ENCODE measurements around the gene CST9L. TPM values are rescaled to one million over a fixed set of nuclear protein-coding genes. Genes with fewer than 3 reads are reported as not detected.

The CST9L gene
- total RNA-seq, 1 donor from 2014 or later, result not detected

GRCh38 chr20:23608251-23608846 is 40.1 kb upstream of the CST9L start:
- Mint-ChIP-seq H3K36me3 (ENCODE audit: unreplicated experiment) (no peaks in the 10 kb centered on the region), H3K4me3 (ENCODE audit: unreplicated experiment) (no peak overlapping the region), H3K4me1 (ENCODE audit: low read depth, unreplicated experiment) (no peaks in the 10 kb centered on the region), H3K9me3 (ENCODE audit: unreplicated experiment) (no peaks in the 10 kb centered on the region), H3K27me3 (ENCODE audit: unreplicated experiment) (no peaks in the 10 kb centered on the region), H3K27ac (ENCODE audit: unreplicated experiment) (no peak overlapping the region)
- no peak for TF ChIP-seq CTCF (IDR thresholded peaks at IDR 0.05; ENCODE audit: partially characterized antibody, unreplicated experiment)
- DNase-seq, result no peak

- H3K27ac Mint-ChIP-seq (ENCODE audit: unreplicated experiment), result no peak overlapping the region
- H3K4me3 Mint-ChIP-seq (ENCODE audit: unreplicated experiment), result no peak overlapping the region
- H3K36me3 Mint-ChIP-seq (ENCODE audit: unreplicated experiment), result no peaks in the 10 kb centered on the region
- TF ChIP-seq CTCF (IDR thresholded peaks at IDR 0.05; ENCODE audit: partially characterized antibody, unreplicated experiment), result no peak
- H3K9me3 Mint-ChIP-seq (ENCODE audit: unreplicated experiment), result no peaks in the 10 kb centered on the region
- H3K27me3 Mint-ChIP-seq (ENCODE audit: unreplicated experiment), result no peaks in the 10 kb centered on the region
- no peak for DNase-seq
- no peaks in the 10 kb centered on the region for H3K4me1 Mint-ChIP-seq (ENCODE audit: low read depth, unreplicated experiment)
Observed at GRCh38 chr20:23607497-23608245, 39.4 kb upstream of the CST9L start.

GRCh38 chr20:23606652-23607049 is 38.4 kb upstream of the CST9L start:
- TF ChIP-seq CTCF (IDR thresholded peaks at IDR 0.05; ENCODE audit: partially characterized antibody, unreplicated experiment), result peak; percentile 83
- H3K4me1 Mint-ChIP-seq (ENCODE audit: low read depth, unreplicated experiment), result no peaks in the 10 kb centered on the region
- peak; percentile 89 for DNase-seq
- no peaks in the 10 kb centered on the region for H3K27me3 Mint-ChIP-seq (ENCODE audit: unreplicated experiment)
- H3K36me3 Mint-ChIP-seq (ENCODE audit: unreplicated experiment), result no peaks in the 10 kb centered on the region
- H3K27ac Mint-ChIP-seq (ENCODE audit: unreplicated experiment), result no peak overlapping the region
- no peaks in the 10 kb centered on the region for H3K9me3 Mint-ChIP-seq (ENCODE audit: unreplicated experiment)
- H3K4me3 Mint-ChIP-seq (ENCODE audit: unreplicated experiment), result no peak overlapping the region

DNA sequence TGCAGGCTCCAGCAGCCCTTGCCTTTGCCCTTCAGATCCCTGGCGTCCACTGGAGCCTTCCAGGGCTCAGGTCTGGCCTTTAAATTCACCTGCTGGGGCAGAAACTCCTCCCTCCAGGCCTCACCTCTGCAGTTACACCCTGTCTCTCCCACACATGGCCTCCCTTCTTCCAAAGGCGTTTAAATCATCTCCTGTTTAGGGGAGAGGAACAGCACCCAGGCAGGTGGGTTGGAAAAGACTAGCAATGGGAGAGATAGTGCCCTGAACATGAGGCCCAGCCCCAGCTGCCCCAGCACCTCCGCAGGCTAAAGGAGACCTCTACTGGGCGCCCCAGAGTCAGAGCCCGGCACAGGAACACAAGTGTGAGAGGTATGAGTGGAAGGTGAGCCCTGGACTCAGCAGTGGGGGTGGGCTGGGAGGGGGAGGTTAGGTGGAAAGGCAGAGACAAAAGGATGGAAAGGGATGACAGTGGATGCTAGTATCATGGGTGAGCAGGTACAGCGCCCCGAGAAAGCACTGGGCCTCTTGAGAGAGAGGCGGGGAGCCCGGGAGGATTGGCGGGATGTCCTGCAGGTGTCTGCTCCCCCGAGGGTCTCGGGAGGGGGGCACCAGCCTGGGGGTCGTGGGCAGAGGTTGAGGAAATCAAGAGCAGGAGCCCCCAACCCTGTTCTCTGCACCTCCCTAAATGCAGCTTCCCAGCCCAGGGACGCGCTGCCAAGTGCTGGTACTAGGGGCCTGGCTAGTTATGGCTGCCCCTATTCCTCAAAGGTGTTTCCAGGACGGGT is 37.8 kb upstream of the CST9L start, which contains the start of gene CST9:
Gene CST9, minus strand, starts transcription at position 51 of the 785 bp plus-strand sequence. CDS start 53 bp downstream, outside the sequence.
- no peak for DNase-seq
- Mint-ChIP-seq H3K4me1 (ENCODE audit: low read depth, unreplicated experiment) (no peaks in the 10 kb centered on the region), H3K4me3 (ENCODE audit: unreplicated experiment) (no peak within 1 kb of the TSS), H3K36me3 (ENCODE audit: unreplicated experiment) (no peaks in the 10 kb centered on the region), H3K27me3 (ENCODE audit: unreplicated experiment) (no peaks in the 10 kb centered on the region), H3K9me3 (ENCODE audit: unreplicated experiment) (no peaks in the 10 kb centered on the region), H3K27ac (ENCODE audit: unreplicated experiment) (no peak within 1 kb of the TSS)
- no peak for TF ChIP-seq CTCF (IDR thresholded peaks at IDR 0.05; ENCODE audit: partially characterized antibody, unreplicated experiment)
